ENCODE results near the gene LAMP2.

LAMP2 gene

DNA sequence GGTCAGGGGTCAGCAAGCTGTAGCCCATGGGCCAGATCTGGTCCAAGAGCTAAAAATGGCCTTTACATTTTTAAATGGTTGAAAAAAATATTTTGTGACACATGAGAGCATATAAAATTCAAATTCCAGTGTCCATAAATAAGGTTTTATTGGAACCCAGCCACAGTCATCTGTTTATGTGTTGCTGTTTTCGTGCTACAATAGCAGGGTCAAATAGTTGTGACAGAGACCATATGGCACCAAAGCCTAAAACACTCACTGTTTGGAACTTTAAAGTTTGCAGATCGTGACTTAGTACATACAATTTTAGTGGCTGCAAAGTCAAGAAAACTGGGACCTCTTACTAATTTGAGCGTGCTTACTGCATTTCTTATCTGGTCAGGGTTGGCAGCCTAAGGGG is 29.2 kb downstream of the LAMP2 start:
- no peak overlapping the region for H2BK5ac ChIP-seq (ENCODE audit: low read depth, low read length, poor library complexity)
- no peak overlapping the region for H3K4me3 ChIP-seq (ENCODE audit: low read depth, low read length)
- H4K8ac ChIP-seq (ENCODE audit: low read depth, low read length): no peak overlapping the region
- H3K79me2 ChIP-seq (ENCODE audit: control insufficient read depth, insufficient read depth, low read length, poor library complexity): no peaks in the 10 kb centered on the region
- no peak overlapping the region for H3K23ac ChIP-seq (ENCODE audit: low read length)
- no peak overlapping the region for H3K27ac ChIP-seq (ENCODE audit: low read depth, low read length)
- H3K14ac ChIP-seq (ENCODE audit: low read length): no peak overlapping the region
- no peak overlapping the region for H4K91ac ChIP-seq (ENCODE audit: low read depth, low read length)
- H2AK5ac ChIP-seq (ENCODE audit: low read length): no peak overlapping the region
- no peak overlapping the region for H2AFZ ChIP-seq (ENCODE audit: insufficient read depth, low read length, poor library complexity)
- H3K4me1 ChIP-seq (ENCODE audit: control insufficient read depth in 1 of 2, insufficient read depth in 2 of 2, low read length in 2 of 2): no peaks in the 10 kb centered on the region
- no peak overlapping the region for H2BK120ac ChIP-seq (ENCODE audit: insufficient read depth, low read length, poor library complexity)
- H3K9ac ChIP-seq (ENCODE audit: low read length): no peak overlapping the region
- no peaks in the 10 kb centered on the region for H3K79me1 ChIP-seq (ENCODE audit: low read length)
- H3K4ac ChIP-seq (ENCODE audit: low read depth, low read length): no peak overlapping the region
- H2BK12ac ChIP-seq (ENCODE audit: low read length): no peak overlapping the region
- WGBS (ENCODE audit: extremely low coverage, insufficient coverage, insufficient read length): no CpG with 5 or more reads among the region's 3 CpGs
- H3K36me3 ChIP-seq (ENCODE audit: control insufficient read depth in 1 of 2, insufficient read depth in 2 of 2, low read length in 2 of 2): peaks cover 2 to 3% of the 10 kb centered on the region in 2 experiments
- no peak overlapping the region for H3K4me2 ChIP-seq (ENCODE audit: low read length)
- DNase-seq: no peak
- no peak overlapping the region for H3K18ac ChIP-seq (ENCODE audit: low read length)
- no peaks in the 10 kb centered on the region for H3K27me3 ChIP-seq (ENCODE audit: insufficient read depth, low read length)
- H3K9me3 ChIP-seq (ENCODE audit: insufficient read depth, low read depth, low read length): no peaks in the 10 kb centered on the region
- no peak overlapping the region for H4K12ac ChIP-seq (ENCODE audit: low read depth, low read length)

DNA sequence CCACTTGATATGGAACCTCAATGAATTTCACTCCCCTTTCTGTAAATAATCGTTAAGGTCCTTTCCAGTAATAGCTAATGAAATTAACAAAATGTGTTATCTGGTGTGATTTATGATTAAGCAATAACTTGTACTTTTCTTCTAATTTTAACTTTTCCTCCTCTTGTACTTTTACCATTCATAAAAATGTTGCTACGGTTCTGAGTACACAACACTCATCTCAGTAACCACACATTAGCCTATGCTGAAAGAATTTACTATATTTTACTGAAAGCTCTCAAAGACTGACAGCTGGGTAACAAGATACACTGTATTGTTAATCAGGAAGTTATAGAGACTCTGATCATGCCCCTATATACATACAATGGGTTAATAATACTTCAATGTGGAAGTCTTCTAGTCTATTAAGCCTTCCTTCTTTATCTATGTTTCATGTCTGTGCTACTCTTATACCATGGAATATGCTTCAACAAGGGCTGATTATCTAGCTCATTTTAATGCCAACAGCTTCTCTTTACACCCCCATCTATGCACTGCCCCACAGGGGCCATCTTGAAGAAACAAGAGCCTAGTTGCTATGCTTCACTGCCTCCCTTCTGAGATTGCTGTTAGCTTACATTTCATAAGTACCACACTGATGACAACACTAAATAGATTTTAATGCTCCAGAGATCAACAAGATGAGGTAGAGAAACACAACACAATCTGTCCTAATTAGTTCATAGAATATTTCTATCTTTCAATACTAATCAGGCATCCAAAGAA is 39.1 kb downstream of the LAMP2 start:
- Histone ChIP-seq H3K27ac (ENCODE audit: low read depth, low read length) (no peak overlapping the region), H2BK12ac (ENCODE audit: low read length) (no peak overlapping the region), H4K12ac (ENCODE audit: low read depth, low read length) (no peak overlapping the region), H3K36me3 (ENCODE audit: control insufficient read depth in 1 of 2, insufficient read depth in 2 of 2, low read length in 2 of 2) (no peaks in the 10 kb centered on the region), H2AFZ (ENCODE audit: insufficient read depth, low read length, poor library complexity) (no peak overlapping the region), H3K4me3 (ENCODE audit: low read depth, low read length) (no peak overlapping the region), H3K79me1 (ENCODE audit: low read length) (no peaks in the 10 kb centered on the region), H3K14ac (ENCODE audit: low read length) (no peak overlapping the region), H3K9me3 (ENCODE audit: insufficient read depth, low read depth, low read length) (no peaks in the 10 kb centered on the region), H2BK5ac (ENCODE audit: low read depth, low read length, poor library complexity) (no peak overlapping the region), H3K23ac (ENCODE audit: low read length) (no peak overlapping the region), H3K9ac (ENCODE audit: low read length) (no peak overlapping the region), H4K91ac (ENCODE audit: low read depth, low read length) (no peak overlapping the region), H3K18ac (ENCODE audit: low read length) (no peak overlapping the region), H3K4ac (ENCODE audit: low read depth, low read length) (no peak overlapping the region), H3K79me2 (ENCODE audit: control insufficient read depth, insufficient read depth, low read length, poor library complexity) (no peaks in the 10 kb centered on the region), H3K4me2 (ENCODE audit: low read length) (no peak overlapping the region), H2AK5ac (ENCODE audit: low read length) (no peak overlapping the region), H2BK120ac (ENCODE audit: insufficient read depth, low read length, poor library complexity) (no peak overlapping the region), H3K27me3 (ENCODE audit: insufficient read depth, low read length) (no peaks in the 10 kb centered on the region), H3K4me1 (ENCODE audit: control insufficient read depth in 1 of 2, insufficient read depth in 2 of 2, low read length in 2 of 2) (no peaks in the 10 kb centered on the region), H4K8ac (ENCODE audit: low read depth, low read length) (no peak overlapping the region)
- WGBS (ENCODE audit: extremely low coverage, insufficient coverage, insufficient read length): no CpG with 5 or more reads among the region's 2 CpGs
- no peak for DNase-seq

DNA sequence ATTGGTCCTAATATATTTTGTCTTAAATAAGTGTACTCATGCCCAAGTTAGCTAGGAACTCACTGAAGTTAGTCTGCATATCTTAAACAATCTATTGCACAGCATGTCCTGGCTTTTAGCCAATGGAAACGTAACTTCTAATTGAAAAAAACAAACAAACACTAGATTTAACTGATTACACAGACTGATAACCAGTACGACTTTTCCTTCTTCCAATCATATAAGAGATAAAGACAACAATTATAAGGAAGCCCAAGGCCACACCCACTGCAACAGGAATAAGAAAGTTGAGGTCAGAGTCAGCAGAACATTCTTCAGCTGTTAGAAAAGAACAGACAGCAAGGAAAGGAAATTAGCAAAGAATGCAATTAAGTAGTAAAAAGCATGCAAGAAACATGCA is 40.8 kb downstream of the LAMP2 start:
- Histone ChIP-seq H4K8ac (ENCODE audit: low read depth, low read length) (no peak overlapping the region), H2BK12ac (ENCODE audit: low read length) (no peak overlapping the region), H2BK120ac (ENCODE audit: insufficient read depth, low read length, poor library complexity) (no peak overlapping the region), H3K23ac (ENCODE audit: low read length) (no peak overlapping the region), H3K18ac (ENCODE audit: low read length) (no peak overlapping the region), H3K36me3 (ENCODE audit: control insufficient read depth in 1 of 2, insufficient read depth in 2 of 2, low read length in 2 of 2) (no peaks in the 10 kb centered on the region), H3K9ac (ENCODE audit: low read length) (no peak overlapping the region), H2AK5ac (ENCODE audit: low read length) (no peak overlapping the region), H3K27me3 (ENCODE audit: insufficient read depth, low read length) (no peaks in the 10 kb centered on the region), H3K14ac (ENCODE audit: low read length) (no peak overlapping the region), H3K4me2 (ENCODE audit: low read length) (no peak overlapping the region), H3K79me1 (ENCODE audit: low read length) (no peaks in the 10 kb centered on the region), H2BK5ac (ENCODE audit: low read depth, low read length, poor library complexity) (no peak overlapping the region), H3K4me3 (ENCODE audit: low read depth, low read length) (no peak overlapping the region), H3K9me3 (ENCODE audit: insufficient read depth, low read depth, low read length) (no peaks in the 10 kb centered on the region), H4K91ac (ENCODE audit: low read depth, low read length) (no peak overlapping the region), H3K4me1 (ENCODE audit: control insufficient read depth in 1 of 2, insufficient read depth in 2 of 2, low read length in 2 of 2) (no peaks in the 10 kb centered on the region), H2AFZ (ENCODE audit: insufficient read depth, low read length, poor library complexity) (no peak overlapping the region), H3K79me2 (ENCODE audit: control insufficient read depth, insufficient read depth, low read length, poor library complexity) (no peaks in the 10 kb centered on the region), H3K27ac (ENCODE audit: low read depth, low read length) (no peak overlapping the region), H4K12ac (ENCODE audit: low read depth, low read length) (no peak overlapping the region), H3K4ac (ENCODE audit: low read depth, low read length) (no peak overlapping the region)
- DNase-seq: no peak
- no CpG with 5 or more reads among the region's 2 CpGs for WGBS (ENCODE audit: extremely low coverage, insufficient coverage, insufficient read length)

DNA sequence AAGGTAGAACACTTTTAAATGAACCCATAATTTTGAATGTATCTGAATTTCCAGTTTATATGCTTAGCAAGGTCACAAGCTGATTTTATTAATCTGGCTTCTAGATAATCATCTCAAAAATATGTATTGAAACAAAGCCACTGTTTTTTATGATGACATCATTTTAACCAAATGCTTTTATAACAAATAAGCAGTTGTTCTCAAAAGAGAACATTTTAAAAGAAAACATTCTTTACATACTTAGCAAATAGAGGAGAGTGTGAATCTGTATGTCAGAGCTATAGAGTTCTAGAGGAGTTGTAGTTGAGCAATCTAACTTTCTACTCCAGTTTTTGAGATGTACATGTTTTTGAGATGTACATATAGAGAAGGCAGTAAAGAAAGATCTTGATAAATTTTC is 42.5 kb downstream of the LAMP2 start:
- no peaks in the 10 kb centered on the region for H3K9me3 ChIP-seq (ENCODE audit: insufficient read depth, low read depth, low read length)
- H4K12ac ChIP-seq (ENCODE audit: low read depth, low read length): no peak overlapping the region
- no peak overlapping the region for H4K91ac ChIP-seq (ENCODE audit: low read depth, low read length)
- no peak overlapping the region for H3K14ac ChIP-seq (ENCODE audit: low read length)
- H3K23ac ChIP-seq (ENCODE audit: low read length): no peak overlapping the region
- no peak overlapping the region for H2BK120ac ChIP-seq (ENCODE audit: insufficient read depth, low read length, poor library complexity)
- no peak overlapping the region for H2AK5ac ChIP-seq (ENCODE audit: low read length)
- H3K27ac ChIP-seq (ENCODE audit: low read depth, low read length): no peak overlapping the region
- H3K4ac ChIP-seq (ENCODE audit: low read depth, low read length): no peak overlapping the region
- H4K8ac ChIP-seq (ENCODE audit: low read depth, low read length): no peak overlapping the region
- H3K4me2 ChIP-seq (ENCODE audit: low read length): no peak overlapping the region
- no peak overlapping the region for H2BK5ac ChIP-seq (ENCODE audit: low read depth, low read length, poor library complexity)
- no peak for DNase-seq
- no peak overlapping the region for H2AFZ ChIP-seq (ENCODE audit: insufficient read depth, low read length, poor library complexity)
- no peaks in the 10 kb centered on the region for H3K79me1 ChIP-seq (ENCODE audit: low read length)
- no peak overlapping the region for H2BK12ac ChIP-seq (ENCODE audit: low read length)
- no peaks in the 10 kb centered on the region for H3K4me1 ChIP-seq (ENCODE audit: control insufficient read depth in 1 of 2, insufficient read depth in 2 of 2, low read length in 2 of 2)
- H3K36me3 ChIP-seq (ENCODE audit: control insufficient read depth in 1 of 2, insufficient read depth in 2 of 2, low read length in 2 of 2): no peaks in the 10 kb centered on the region
- H3K18ac ChIP-seq (ENCODE audit: low read length): no peak overlapping the region
- H3K9ac ChIP-seq (ENCODE audit: low read length): no peak overlapping the region
- H3K4me3 ChIP-seq (ENCODE audit: low read depth, low read length): no peak overlapping the region
- H3K79me2 ChIP-seq (ENCODE audit: control insufficient read depth, insufficient read depth, low read length, poor library complexity): no peaks in the 10 kb centered on the region
- H3K27me3 ChIP-seq (ENCODE audit: insufficient read depth, low read length): no peaks in the 10 kb centered on the region
